HG03196 (cell line): ENCODE data around the gene SNN.

Experiments
- ATAC-seq: cut with Tn5 transposase; IDR thresholded peaks from one replicate; pipeline ENCODE4 v1.9.1; 2021; ENCODE audit not compliant: unreplicated experiment

The SNN gene

DNA sequence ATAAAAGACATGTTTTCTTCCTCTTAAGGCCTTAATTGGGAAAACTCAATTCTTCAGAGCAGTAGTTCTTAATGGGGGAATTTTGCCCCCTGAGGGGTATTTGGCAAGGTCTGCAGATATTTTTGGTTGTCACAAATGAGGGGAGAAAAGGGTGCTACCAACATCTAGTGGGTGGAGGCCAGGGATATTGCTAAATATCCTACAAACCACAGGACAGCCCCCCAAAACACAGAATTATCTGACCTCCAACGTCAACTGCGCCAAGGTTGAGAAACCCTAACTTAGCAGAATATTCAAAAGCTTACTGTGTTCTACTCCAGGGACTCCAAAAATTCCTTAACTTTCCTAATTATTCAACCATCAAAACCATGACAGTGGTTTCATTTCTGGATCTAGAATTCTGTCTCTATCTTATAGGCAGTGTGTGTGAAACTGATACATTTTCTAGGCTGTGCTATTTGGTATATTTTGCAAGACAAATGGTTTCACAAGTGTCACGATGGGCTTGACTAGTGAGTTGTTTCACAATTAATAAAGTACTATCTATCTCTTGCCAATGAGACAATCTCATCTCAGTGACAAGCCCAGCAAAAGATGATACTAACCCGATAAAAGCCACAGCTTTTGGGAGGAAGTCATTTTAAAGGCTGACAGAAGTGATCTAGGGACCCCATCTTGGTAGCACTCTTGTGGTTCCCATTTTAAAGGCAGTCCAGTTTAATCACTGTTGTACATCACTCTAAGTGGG is 59.7 kb downstream of the SNN start:
- no peak for ATAC-seq
